Kidney (tissue), 14 donors: ENCODE data around the gene NTRK2. TPM values are rescaled to one million over a fixed set of nuclear protein-coding genes. Genes with fewer than 3 reads are reported as not detected.

Experiments used
- DNase-seq, 5 donors: peaks; one replicate each; pipeline ENCODE4 v3.0.0-alpha.2; 2013 to 2020
- FAIRE-seq: peaks from 2 replicates; lab custom pipeline; 2012; peaks lifted over from hg19 to GRCh38; lab: Jason Lieb, UNC
- H3K27ac ChIP-seq, 2 donors: one replicate each; pipeline ENCODE4 v1.7.0; 2013; ENCODE audit warnings: low read depth in 2 of 2, low read length in 2 of 2, inconsistent platforms in 1 of 2
- H3K27me3 ChIP-seq: one replicate; pipeline ENCODE4 v1.7.1; 2013; ENCODE audit warnings: low read length, inconsistent platforms; ENCODE audit not compliant: control insufficient read depth, insufficient read depth
- H3K36me3 ChIP-seq, 3 donors: one replicate each; pipeline versions ENCODE4 v1.7.0 to v1.7.1; 2013; ENCODE audit warnings: low read length in 3 of 3, control low read depth in 1 of 3, inconsistent platforms in 1 of 3; ENCODE audit not compliant: insufficient read depth in 3 of 3, control insufficient read depth in 2 of 3
- H3K4me1 ChIP-seq, 3 donors: one replicate each; pipeline versions ENCODE4 v1.7.0 to v1.7.1; 2013; ENCODE audit warnings: low read length in 3 of 3, inconsistent platforms in 1 of 3, low read depth in 1 of 3; ENCODE audit not compliant: control insufficient read depth in 2 of 3, insufficient read depth in 2 of 3
- H3K4me3 ChIP-seq, 3 donors: one replicate each; pipeline versions ENCODE4 v1.7.0 to v1.8.1; 2013; ENCODE audit warnings: low read length in 3 of 3, control low read depth in 1 of 3, inconsistent platforms in 1 of 3
- H3K9ac ChIP-seq, 3 donors: one replicate each; pipeline versions ENCODE4 v1.7.0 to v1.7.1; 2013; ENCODE audit warnings: low read length in 3 of 3, control low read depth in 1 of 3, inconsistent platforms in 1 of 3
- H3K9me3 ChIP-seq, 3 donors: one replicate each; pipeline versions ENCODE4 v1.7.0 to v1.7.1; 2013; ENCODE audit warnings: low read length in 3 of 3, control low read depth in 1 of 3, inconsistent platforms in 1 of 3; ENCODE audit not compliant: control insufficient read depth in 2 of 3, insufficient read depth in 1 of 3
- CTCF ChIP-seq: IDR thresholded peaks from 3 replicates; pipeline ENCODE4 v1.5.1; 2012; ENCODE audit warnings: mild to moderate bottlenecking, moderate library complexity, borderline replicate concordance; ENCODE audit not compliant: insufficient read depth; ENCODE audit errors: extremely low read depth
- intact Hi-C: fragments of 100-400 bp; cut with DNase I; formaldehyde crosslinking; loops from one replicate; pipeline ENCODE4 v1.11.1; 2022
- polyA plus RNA-seq: library from polyadenylated mRNA; stranded (reverse); fragments of 350-450 nt; fragmentation: Illumina TruSeq; extraction: RNeasy Lipid Tissue Mini Kit (QIAGEN cat#74804); gene quantifications from one replicate; pipeline ENCODE4 v1.2.3, GENCODE V29; 2014; ENCODE audit warnings: low read depth, low replicate concordance; ENCODE audit not compliant: insufficient read depth
- total RNA-seq: library from RNA; stranded (reverse); fragmentation: NEBNext Ultra II Directional; extraction: Animal tissue kit (Norgen Biotek cat#: 25700); gene quantifications from one replicate; pipeline ENCODE4 v1.2.1, GENCODE V29; 2021
- donor health status: control.
- donor health status: control.
- donor health status: control.
- donor health status: control.
- donor health status: control.
- donor health status: DM: yes; HTN: yes; CAD: no.
- donor health status: Normal renal cell carcinoma (clear cell type).

The NTRK2 gene
- total and polyA plus RNA-seq, 2 donors from 2014 or later = 20.0 to 41.2 TPM

- Histone ChIP-seq H3K9ac (no peak overlapping the region), H3K4me1 (no peaks in the 10 kb centered on the region), H3K27ac (no peak overlapping the region), H3K36me3 (no peaks in the 10 kb centered on the region), H3K4me3 (no peak overlapping the region), H3K9me3 (no peaks in the 10 kb centered on the region), H3K27me3 (no peaks in the 10 kb centered on the region)
- intact Hi-C loops = no loop called here
- TF ChIP-seq CTCF = no peak
- DNase-seq = no peak
- FAIRE-seq = no peak
These were observed 38.9 kb downstream of the NTRK2 start for GRCh38 chr9:84708400-84708799.

- peak in 1 of 5 donors; percentile 64 for DNase-seq
These were observed 39.5 kb downstream of the NTRK2 start for GRCh38 chr9:84709056-84709455.

GRCh38 chr9:84710701-84711397, 41.3 kb downstream of the NTRK2 start:
- intact Hi-C loops = no loop called here

More at GRCh38 chr9:84709056-84709455, 39.5 kb downstream of the NTRK2 start:
- FAIRE-seq = no peak
- no peaks in the 10 kb centered on the region for H3K4me1 ChIP-seq
- intact Hi-C loops = no loop called here
- no peak overlapping the region for H3K27ac ChIP-seq
- no peak overlapping the region for H3K4me3 ChIP-seq
- no peak overlapping the region for H3K9ac ChIP-seq
- no peak for TF ChIP-seq CTCF
- no peaks in the 10 kb centered on the region for H3K9me3 ChIP-seq
- no peaks in the 10 kb centered on the region for H3K27me3 ChIP-seq
- no peaks in the 10 kb centered on the region for H3K36me3 ChIP-seq

More at GRCh38 chr9:84710701-84711397, 41.3 kb downstream of the NTRK2 start:
- no peaks in the 10 kb centered on the region for H3K4me1 ChIP-seq
- TF ChIP-seq CTCF = no peak
- H3K36me3 ChIP-seq = no peaks in the 10 kb centered on the region
- H3K9me3 ChIP-seq = no peaks in the 10 kb centered on the region
- H3K27ac ChIP-seq = no peak overlapping the region
- no peak for DNase-seq
- FAIRE-seq = no peak
- H3K27me3 ChIP-seq = no peaks in the 10 kb centered on the region
- no peak overlapping the region for H3K9ac ChIP-seq
- no peak overlapping the region for H3K4me3 ChIP-seq
